PC-9 (cell line): Measurements from ENCODE around the gene ATP10A. TPM values are rescaled to one million over a fixed set of nuclear protein-coding genes. Genes with fewer than 3 reads are reported as not detected.

Experiments used
- BruUV-seq: library from RNA; stranded (reverse); fragments of 400-500 nt; replicated peaks from 2 replicates; lab custom pipeline; 2021; lab: Mats Ljungman, UMichigan
- CTCF ChIA-PET: fragments of 300-600 bp; sonication (Branson Sonifier 250); formaldehyde crosslinking; loops from one replicate; lab custom pipeline; 2022; ENCODE audit warnings: antibody characterized with exemption; lab: Charles Lee
- POLR2A ChIA-PET: fragments of 300-600 bp; sonication (Branson Sonifier 250); formaldehyde crosslinking; loops from one replicate; lab custom pipeline; 2022; ENCODE audit warnings: antibody characterized with exemption; ENCODE audit not compliant: unreplicated experiment; lab: Charles Lee
- DNase-seq, 2 experiments: peaks; one replicate each; pipeline versions ENCODE4 v3.0.0 to v3.0.0-alpha.2; 2015 to 2022; ENCODE audit warnings: mixed read lengths in 1 of 2
- H2AFZ ChIP-seq: fragments of 200-600 bp; sonication (generic); 2 replicates; pipeline ENCODE4 v1.8.1; 2017; ENCODE audit warnings: antibody characterized with exemption
- H3F3A ChIP-seq: fragments of 200-600 bp; sonication (generic); 2 replicates; pipeline ENCODE4 v1.8.1; 2017; ENCODE audit warnings: antibody characterized with exemption, mild to moderate bottlenecking, low read depth; ENCODE audit not compliant: insufficient read depth
- H3K27ac ChIP-seq: fragments of 200-600 bp; sonication (generic); 2 replicates; pipeline ENCODE4 v1.6.1; 2016; ENCODE audit warnings: mixed run types
- H3K27me3 ChIP-seq: fragments of 200-600 bp; sonication (generic); 2 replicates; pipeline ENCODE4 v1.6.1; 2016; ENCODE audit warnings: low read depth, mixed run types; ENCODE audit not compliant: insufficient read depth
- H3K36me3 ChIP-seq: fragments of 200-600 bp; sonication (generic); 2 replicates; pipeline ENCODE4 v1.6.1; 2016; ENCODE audit warnings: low read depth, mixed run types
- H3K4me1 ChIP-seq: fragments of 200-600 bp; sonication (generic); replicated peaks from 2 replicates; pipeline ENCODE4 v1.6.1; 2016; ENCODE audit warnings: mixed run types; ENCODE audit not compliant: insufficient read depth
- H3K4me2 ChIP-seq: fragments of 200-600 bp; sonication (generic); 2 replicates; pipeline ENCODE4 v1.6.1; 2017; ENCODE audit warnings: mixed run types
- H3K4me3 ChIP-seq: fragments of 200-600 bp; sonication (generic); 2 replicates; pipeline ENCODE4 v1.6.1; 2016; ENCODE audit warnings: mixed run types
- H3K79me2 ChIP-seq: fragments of 200-600 bp; sonication (generic); 2 replicates; pipeline ENCODE4 v1.6.1; 2017; ENCODE audit warnings: low read depth, mixed run types
- H3K9me2 ChIP-seq: fragments of 200-600 bp; sonication (generic); 2 replicates; pipeline ENCODE4 v1.8.1; 2017; ENCODE audit warnings: mild to moderate bottlenecking; ENCODE audit not compliant: insufficient read depth
- H3K9me3 ChIP-seq: fragments of 200-600 bp; sonication (generic); 2 replicates; pipeline ENCODE4 v1.8.1; 2016; ENCODE audit warnings: low read depth; ENCODE audit not compliant: insufficient read depth
- H4K20me1 ChIP-seq: fragments of 200-600 bp; sonication (generic); 2 replicates; pipeline ENCODE4 v1.8.1; 2017; ENCODE audit not compliant: insufficient read depth
- EZH2 ChIP-seq: fragments of 200-600 bp; sonication (generic); IDR thresholded peaks from 2 replicates; pipeline ENCODE4 v1.8.0; 2017; ENCODE audit warnings: antibody characterized with exemption, low read depth
- intact Hi-C: fragments of 100-400 bp; cut with micrococcal nuclease; formaldehyde crosslinking; loops from one replicate; pipeline ENCODE4 v1.10.0; 2022; ENCODE audit not compliant: unreplicated experiment
- total RNA-seq: library from RNA; stranded (reverse); gene quantifications from 2 replicates; pipeline ENCODE4 v1.2.3, GENCODE V29; 2021
- TF ChIP-seq, protein P1 (sequence below): fragments of 200-600 bp; sonication (generic); conservative IDR thresholded peaks from 2 replicates; pipeline ENCODE4 v1.6.1; 2017; ENCODE audit warnings: mixed run types, antibody characterized with exemption, mild to moderate bottlenecking, moderate library complexity

Gene ATP10A
- total RNA-seq, 1 experiment from 2014 or later = not detected

GRCh38 chr15:25686780-25687179 is 176.3 kb downstream of the ATP10A start:
- H4K20me1 ChIP-seq = no peaks in the 10 kb centered on the region
- peaks cover 29% of the 10 kb centered on the region for H3K27me3 ChIP-seq
- no peaks in the 10 kb centered on the region for H3K79me2 ChIP-seq
- no peaks in the 10 kb centered on the region for H3K4me1 ChIP-seq
- H3F3A ChIP-seq = no peaks in the 10 kb centered on the region
- no TSS peak for BruUV-seq
- intact Hi-C loops = no loop called here
- H3K9me2 ChIP-seq = no peaks in the 10 kb centered on the region
- no peak for DNase-seq
- no peaks in the 10 kb centered on the region for H3K36me3 ChIP-seq
- TF ChIP-seq, protein P1, sequence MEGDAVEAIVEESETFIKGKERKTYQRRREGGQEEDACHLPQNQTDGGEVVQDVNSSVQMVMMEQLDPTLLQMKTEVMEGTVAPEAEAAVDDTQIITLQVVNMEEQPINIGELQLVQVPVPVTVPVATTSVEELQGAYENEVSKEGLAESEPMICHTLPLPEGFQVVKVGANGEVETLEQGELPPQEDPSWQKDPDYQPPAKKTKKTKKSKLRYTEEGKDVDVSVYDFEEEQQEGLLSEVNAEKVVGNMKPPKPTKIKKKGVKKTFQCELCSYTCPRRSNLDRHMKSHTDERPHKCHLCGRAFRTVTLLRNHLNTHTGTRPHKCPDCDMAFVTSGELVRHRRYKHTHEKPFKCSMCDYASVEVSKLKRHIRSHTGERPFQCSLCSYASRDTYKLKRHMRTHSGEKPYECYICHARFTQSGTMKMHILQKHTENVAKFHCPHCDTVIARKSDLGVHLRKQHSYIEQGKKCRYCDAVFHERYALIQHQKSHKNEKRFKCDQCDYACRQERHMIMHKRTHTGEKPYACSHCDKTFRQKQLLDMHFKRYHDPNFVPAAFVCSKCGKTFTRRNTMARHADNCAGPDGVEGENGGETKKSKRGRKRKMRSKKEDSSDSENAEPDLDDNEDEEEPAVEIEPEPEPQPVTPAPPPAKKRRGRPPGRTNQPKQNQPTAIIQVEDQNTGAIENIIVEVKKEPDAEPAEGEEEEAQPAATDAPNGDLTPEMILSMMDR = no peak
- TF ChIP-seq EZH2 = no peak
- H2AFZ ChIP-seq = no peak overlapping the region
- no peak overlapping the region for H3K4me2 ChIP-seq
- no peak overlapping the region for H3K4me3 ChIP-seq
- no peak overlapping the region for H3K27ac ChIP-seq
- ChIA-PET CTCF (no interaction called here), POLR2A (no interaction called here)
- no peaks in the 10 kb centered on the region for H3K9me3 ChIP-seq

DNA sequence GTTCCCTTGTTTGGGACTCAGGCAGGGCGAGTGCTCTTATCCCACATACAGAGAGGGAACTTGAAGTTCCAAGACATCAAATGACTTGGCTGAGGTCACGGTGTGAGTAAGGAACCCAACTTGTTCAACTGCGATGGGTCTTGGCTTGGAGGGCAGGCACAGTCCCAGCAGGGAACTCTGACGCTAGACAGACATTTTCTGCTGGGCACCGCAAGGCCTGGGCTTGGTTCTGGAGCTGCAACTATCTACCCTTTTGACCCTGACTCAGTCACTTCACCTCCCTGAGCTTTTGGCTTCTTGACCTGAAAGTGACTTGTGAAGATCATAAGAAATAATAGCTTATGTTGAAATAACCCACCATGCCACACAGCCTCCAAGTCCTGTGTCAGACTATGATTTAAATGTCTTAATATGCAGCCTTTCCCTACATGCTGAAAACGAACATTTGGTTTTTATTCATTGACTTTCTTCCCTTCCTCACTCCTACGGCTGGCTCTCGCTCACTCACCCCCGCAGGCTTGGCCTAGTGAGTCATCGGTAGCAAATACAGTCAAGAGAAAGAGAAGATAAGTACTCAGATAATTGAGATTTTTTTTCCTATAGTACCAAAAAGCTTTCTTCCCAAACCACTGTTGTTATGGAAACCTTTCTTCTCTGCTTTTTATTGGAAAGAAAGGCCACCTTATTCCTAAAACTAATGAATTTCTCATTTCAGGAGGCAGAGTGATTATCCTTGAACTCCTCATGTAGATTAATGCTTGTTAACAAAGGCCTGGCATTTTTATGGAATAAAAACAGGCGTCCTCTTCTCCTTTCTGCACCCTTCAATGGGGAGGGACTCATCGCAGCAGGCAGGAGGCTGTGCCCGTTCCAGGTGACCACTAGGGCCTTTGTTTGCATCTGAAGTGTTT is 178.4 kb downstream of the ATP10A start:
- no peak for TF ChIP-seq EZH2
- TF ChIP-seq, protein P1 = no peak
- H3K79me2 ChIP-seq = no peaks in the 10 kb centered on the region
- POLR2A ChIA-PET = no interaction called here
- CTCF ChIA-PET = no interaction called here
- no TSS peak for BruUV-seq
- no peaks in the 10 kb centered on the region for H3K36me3 ChIP-seq
- no peaks in the 10 kb centered on the region for H4K20me1 ChIP-seq
- H3K4me3 ChIP-seq = no peak overlapping the region
- no peak for DNase-seq
- H3K9me2 ChIP-seq = no peaks in the 10 kb centered on the region
- no peaks in the 10 kb centered on the region for H3K9me3 ChIP-seq
- H3K4me2 ChIP-seq = no peak overlapping the region
- no peaks in the 10 kb centered on the region for H3F3A ChIP-seq
- no peaks in the 10 kb centered on the region for H3K4me1 ChIP-seq
- H2AFZ ChIP-seq = no peak overlapping the region
- no peak overlapping the region for H3K27ac ChIP-seq
- intact Hi-C loops = no loop called here
- H3K27me3 ChIP-seq = peaks cover 29% of the 10 kb centered on the region

DNA sequence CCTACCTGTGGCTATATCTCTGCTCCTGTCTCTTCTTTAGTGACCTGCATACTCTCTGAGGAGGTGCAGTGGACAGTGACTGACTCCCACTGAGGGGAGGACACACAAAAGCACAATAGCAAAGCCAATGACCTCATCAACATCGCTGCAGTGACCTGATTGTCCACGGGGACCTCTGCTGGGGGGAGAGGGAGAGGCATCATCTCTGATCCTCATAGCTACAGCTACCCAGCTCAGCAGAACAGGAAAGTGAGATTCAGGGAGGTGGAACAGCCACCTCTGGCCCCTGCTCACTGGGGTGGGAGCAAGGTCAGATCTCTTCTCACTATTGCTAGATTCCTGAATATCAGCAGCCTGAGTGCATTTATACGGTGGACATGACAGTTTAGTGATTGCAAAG is 179.2 kb downstream of the ATP10A start:
- H3K4me1 ChIP-seq = no peaks in the 10 kb centered on the region
- no peak overlapping the region for H3K27ac ChIP-seq
- no peak overlapping the region for H3K4me2 ChIP-seq
- no peak overlapping the region for H3K4me3 ChIP-seq
- H3K27me3 ChIP-seq = peaks cover 33% of the 10 kb centered on the region
- no peaks in the 10 kb centered on the region for H3F3A ChIP-seq
- no TSS peak for BruUV-seq
- no peak overlapping the region for H2AFZ ChIP-seq
- CTCF ChIA-PET = no interaction called here
- intact Hi-C loops = no loop called here
- TF ChIP-seq, protein P1 = no peak
- no peak for TF ChIP-seq EZH2
- no peaks in the 10 kb centered on the region for H4K20me1 ChIP-seq
- H3K9me2 ChIP-seq = no peaks in the 10 kb centered on the region
- no peak for DNase-seq
- POLR2A ChIA-PET = no interaction called here
- H3K9me3 ChIP-seq = no peaks in the 10 kb centered on the region
- no peaks in the 10 kb centered on the region for H3K36me3 ChIP-seq
- no peaks in the 10 kb centered on the region for H3K79me2 ChIP-seq
